PFSK-1 (cell line): ENCODE data around the gene HAS3.

Experiments used
- FOXP2 ChIP-seq: optimal IDR thresholded peaks from 2 replicates; pipeline ENCODE3; 2011; ENCODE audit warnings: borderline replicate concordance, control low read depth, inconsistent platforms; ENCODE audit not compliant: insufficient read depth; ENCODE audit errors: extremely low read length, extremely low read depth
- POLR2AphosphoS5 ChIP-seq: IDR thresholded peaks from 2 replicates; pipeline ENCODE4 v1.6.1; 2012; ENCODE audit warnings: low read depth, mild to moderate bottlenecking, control low read depth, low read length, moderate library complexity
- SIN3A ChIP-seq: IDR thresholded peaks from 2 replicates; pipeline ENCODE4 v1.6.1; 2012; ENCODE audit warnings: mild to moderate bottlenecking, low read length, moderate library complexity, borderline replicate concordance; ENCODE audit not compliant: insufficient read depth
- TAF1 ChIP-seq: IDR thresholded peaks from 2 replicates; pipeline ENCODE4 v1.6.1; 2012; ENCODE audit warnings: low read length, control low read depth, borderline replicate concordance; ENCODE audit not compliant: insufficient read depth
- TF ChIP-seq, protein P1 (sequence below), 2 experiments: IDR thresholded peaks; 2 replicates each; pipeline versions ENCODE4 v1.6.1 to v1.8.0; 2011 to 2012; ENCODE audit warnings: low read depth in 2 of 2, low read length in 2 of 2, control low read depth in 1 of 2, inconsistent platforms in 1 of 2, mild to moderate bottlenecking in 1 of 2, moderate library complexity in 1 of 2; ENCODE audit not compliant: insufficient read depth in 1 of 2

DNA sequence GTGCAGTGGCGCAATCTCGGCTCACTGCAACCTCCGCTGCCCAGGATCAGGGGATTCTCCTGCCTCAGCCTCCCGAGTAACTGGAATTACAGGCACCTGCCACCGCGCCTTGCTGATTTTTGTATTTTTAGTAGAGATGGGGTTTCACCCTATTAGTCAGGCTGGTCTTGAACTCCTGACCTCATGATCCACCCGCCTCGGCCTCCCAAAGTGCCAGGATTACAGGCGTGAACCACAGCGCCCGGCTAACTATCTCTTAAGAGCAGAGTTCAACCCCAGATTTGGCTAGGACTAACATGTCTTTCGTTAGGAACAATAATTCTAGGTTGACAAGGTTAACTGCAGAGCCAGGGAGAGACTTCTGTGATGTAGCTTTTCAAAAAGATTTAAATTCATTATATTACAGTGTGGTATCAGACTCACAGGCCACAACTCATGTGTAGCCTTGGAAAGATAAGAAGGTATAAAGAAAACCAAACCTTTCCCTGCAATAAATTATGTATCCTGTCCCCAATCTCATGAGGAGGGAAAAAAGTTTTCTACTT is 22.6 kb downstream of the HAS3 start:
- TF ChIP-seq POLR2AphosphoS5 (no peak), FOXP2 (no peak), SIN3A (no peak), TAF1 (no peak)
- TF ChIP-seq, protein P1, sequence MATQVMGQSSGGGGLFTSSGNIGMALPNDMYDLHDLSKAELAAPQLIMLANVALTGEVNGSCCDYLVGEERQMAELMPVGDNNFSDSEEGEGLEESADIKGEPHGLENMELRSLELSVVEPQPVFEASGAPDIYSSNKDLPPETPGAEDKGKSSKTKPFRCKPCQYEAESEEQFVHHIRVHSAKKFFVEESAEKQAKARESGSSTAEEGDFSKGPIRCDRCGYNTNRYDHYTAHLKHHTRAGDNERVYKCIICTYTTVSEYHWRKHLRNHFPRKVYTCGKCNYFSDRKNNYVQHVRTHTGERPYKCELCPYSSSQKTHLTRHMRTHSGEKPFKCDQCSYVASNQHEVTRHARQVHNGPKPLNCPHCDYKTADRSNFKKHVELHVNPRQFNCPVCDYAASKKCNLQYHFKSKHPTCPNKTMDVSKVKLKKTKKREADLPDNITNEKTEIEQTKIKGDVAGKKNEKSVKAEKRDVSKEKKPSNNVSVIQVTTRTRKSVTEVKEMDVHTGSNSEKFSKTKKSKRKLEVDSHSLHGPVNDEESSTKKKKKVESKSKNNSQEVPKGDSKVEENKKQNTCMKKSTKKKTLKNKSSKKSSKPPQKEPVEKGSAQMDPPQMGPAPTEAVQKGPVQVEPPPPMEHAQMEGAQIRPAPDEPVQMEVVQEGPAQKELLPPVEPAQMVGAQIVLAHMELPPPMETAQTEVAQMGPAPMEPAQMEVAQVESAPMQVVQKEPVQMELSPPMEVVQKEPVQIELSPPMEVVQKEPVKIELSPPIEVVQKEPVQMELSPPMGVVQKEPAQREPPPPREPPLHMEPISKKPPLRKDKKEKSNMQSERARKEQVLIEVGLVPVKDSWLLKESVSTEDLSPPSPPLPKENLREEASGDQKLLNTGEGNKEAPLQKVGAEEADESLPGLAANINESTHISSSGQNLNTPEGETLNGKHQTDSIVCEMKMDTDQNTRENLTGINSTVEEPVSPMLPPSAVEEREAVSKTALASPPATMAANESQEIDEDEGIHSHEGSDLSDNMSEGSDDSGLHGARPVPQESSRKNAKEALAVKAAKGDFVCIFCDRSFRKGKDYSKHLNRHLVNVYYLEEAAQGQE (IDR thresholded peaks at IDR 0.05; ENCODE audit: insufficient read depth in 1 of 2, low read depth in 2 of 2, low read length in 2 of 2): no peak
